ENCODE data around the gene SOD2.
"Not testable (repeated sequence)": the region's sequence is repeated elsewhere in the genome, so short reads cannot be mapped to it uniquely, and the experiment has no call there.

SOD2 gene

GRCh38 chr6:159676890-159677505 is 16.0 kb downstream of the SOD2 start:
- Histone ChIP-seq H3K27ac (no peak overlapping the region), H3K4me2 (no peak overlapping the region), H3K9ac (no peak overlapping the region), H3K9me3 (peaks cover 10% of the 10 kb centered on the region), H4K20me1 (peaks cover 26% of the 10 kb centered on the region; the same call in 1 of the 2 replicates), H3K27me3 (no peaks in the 10 kb centered on the region), H3K4me3 (no peak overlapping the region), H3K36me3 (peaks cover 51% of the 10 kb centered on the region), H3K4me1 (no peaks in the 10 kb centered on the region)
- TF ChIP-seq Cebpa-rat (IDR thresholded peaks at IDR 0.05) = no peak

- H3K4me3 ChIP-seq, H3K4me2 ChIP-seq, H3K4me1 ChIP-seq, H3K27me3 ChIP-seq, H3K27ac ChIP-seq, H3K9ac ChIP-seq: not testable (repeated sequence)
- peaks cover 19% of the 10 kb centered on the region; the same call in 1 of the 2 replicates for H4K20me1 ChIP-seq
- peaks cover 11% of the 10 kb centered on the region for H3K9me3 ChIP-seq
- H3K36me3 ChIP-seq = peaks cover 44% of the 10 kb centered on the region
Observed at GRCh38 chr6:159676236-159676635, 16.8 kb downstream of the SOD2 start.

GRCh38 chr6:159665868-159666635 is 27.0 kb downstream of the SOD2 start:
- 0 out of 2 replicates have a peak, but pooled peaks cover 7% of the 10 kb centered on the region for H3K4me1 ChIP-seq
- no peak overlapping the region for H3K4me3 ChIP-seq
- no peak overlapping the region for H3K27ac ChIP-seq
- H3K9me3 ChIP-seq = peaks cover 26% of the 10 kb centered on the region
- no peak overlapping the region for H3K4me2 ChIP-seq
- peaks cover 12% of the 10 kb centered on the region for H3K36me3 ChIP-seq
- H3K27me3 ChIP-seq = no peaks in the 10 kb centered on the region
- TF ChIP-seq Cebpa-rat (IDR thresholded peaks at IDR 0.05) = no peak
- H4K20me1 ChIP-seq = no peaks in the 10 kb centered on the region
- no peak overlapping the region for H3K9ac ChIP-seq

- not testable (repeated sequence) for H3K27me3 ChIP-seq, H3K9ac ChIP-seq, H3K4me3 ChIP-seq, H3K27ac ChIP-seq, H3K4me2 ChIP-seq, H3K36me3 ChIP-seq, H3K9me3 ChIP-seq, H4K20me1 ChIP-seq, H3K4me1 ChIP-seq
Observed at GRCh38 chr6:159663368-159663889, 29.6 kb downstream of the SOD2 start.

- not testable (repeated sequence) for H3K27ac ChIP-seq, H4K20me1 ChIP-seq, H3K4me1 ChIP-seq, H3K9me3 ChIP-seq, H3K36me3 ChIP-seq, H3K4me3 ChIP-seq, H3K9ac ChIP-seq, H3K4me2 ChIP-seq, H3K27me3 ChIP-seq
Observed at GRCh38 chr6:159661977-159662376, 31.1 kb downstream of the SOD2 start.

- Histone ChIP-seq H3K27ac (no peak overlapping the region), H3K9me3 (no peaks in the 10 kb centered on the region), H3K9ac (no peak overlapping the region), H4K20me1 (no peaks in the 10 kb centered on the region; the same call in 1 of the 2 replicates), H3K36me3 (no peaks in the 10 kb centered on the region), H3K4me2 (no peak overlapping the region), H3K27me3 (no peaks in the 10 kb centered on the region), H3K4me3 (no peak overlapping the region), H3K4me1 (no peaks in the 10 kb centered on the region)
- no peak for TF ChIP-seq Cebpa-rat (IDR thresholded peaks at IDR 0.05)
Observed at GRCh38 chr6:159655409-159655988, 37.5 kb downstream of the SOD2 start.

- Histone ChIP-seq H4K20me1 (no peaks in the 10 kb centered on the region; the same call in 1 of the 2 replicates), H3K9ac (no peak overlapping the region), H3K9me3 (no peaks in the 10 kb centered on the region), H3K4me1 (no peaks in the 10 kb centered on the region), H3K27me3 (no peaks in the 10 kb centered on the region), H3K36me3 (no peaks in the 10 kb centered on the region), H3K4me2 (no peak overlapping the region), H3K4me3 (no peak overlapping the region), H3K27ac (no peak overlapping the region)
- no peak for TF ChIP-seq Cebpa-rat (IDR thresholded peaks at IDR 0.05)
Observed at GRCh38 chr6:159654483-159655098, 38.5 kb downstream of the SOD2 start.

- H3K4me2 ChIP-seq = no peak overlapping the region
- no peak overlapping the region for H3K27ac ChIP-seq
- H3K4me1 ChIP-seq = no peaks in the 10 kb centered on the region
- no peaks in the 10 kb centered on the region for H3K36me3 ChIP-seq
- no peaks in the 10 kb centered on the region for H3K9me3 ChIP-seq
- H3K9ac ChIP-seq = no peak overlapping the region
- no peaks in the 10 kb centered on the region; the same call in 1 of the 2 replicates for H4K20me1 ChIP-seq
- H3K27me3 ChIP-seq = no peaks in the 10 kb centered on the region
- no peak for TF ChIP-seq Cebpa-rat (IDR thresholded peaks at IDR 0.05)
- no peak overlapping the region for H3K4me3 ChIP-seq
Observed at GRCh38 chr6:159650314-159650713, 42.7 kb downstream of the SOD2 start.

- no peaks in the 10 kb centered on the region for H3K27me3 ChIP-seq
- no peak overlapping the region for H3K4me3 ChIP-seq
- H3K4me2 ChIP-seq = no peak overlapping the region
- no peaks in the 10 kb centered on the region for H3K36me3 ChIP-seq
- no peak overlapping the region for H3K27ac ChIP-seq
- no peak overlapping the region for H3K9ac ChIP-seq
- no peak for TF ChIP-seq Cebpa-rat (IDR thresholded peaks at IDR 0.05)
- no peaks in the 10 kb centered on the region for H3K9me3 ChIP-seq
- no peaks in the 10 kb centered on the region for H3K4me1 ChIP-seq
- H4K20me1 ChIP-seq = no peaks in the 10 kb centered on the region
Observed at GRCh38 chr6:159649441-159649840, 43.6 kb downstream of the SOD2 start.

GRCh38 chr6:159646733-159647132 is 46.3 kb downstream of the SOD2 start:
- H3K27ac ChIP-seq = no peak overlapping the region
- peaks cover 7% of the 10 kb centered on the region for H3K9me3 ChIP-seq
- no peak for TF ChIP-seq Cebpa-rat (IDR thresholded peaks at IDR 0.05)
- H3K9ac ChIP-seq = no peak overlapping the region
- H3K4me1 ChIP-seq = no peaks in the 10 kb centered on the region
- H3K36me3 ChIP-seq = no peaks in the 10 kb centered on the region
- H3K4me3 ChIP-seq = no peak overlapping the region
- no peaks in the 10 kb centered on the region for H3K27me3 ChIP-seq
- H4K20me1 ChIP-seq = no peaks in the 10 kb centered on the region
- no peak overlapping the region for H3K4me2 ChIP-seq
